Fibroblast of villous mesenchyme (primary cell): Measurements from ENCODE around the gene COG6. TPM values are rescaled to one million over a fixed set of nuclear protein-coding genes. Genes with fewer than 3 reads are reported as not detected.

Experiments
- DNase-seq: peaks from one replicate; pipeline ENCODE4 v3.0.0-alpha.2; 2010; ENCODE audit warnings: low read depth
- H3K4me3 ChIP-seq: 2 replicates; pipeline ENCODE4 v1.5.1; 2011; ENCODE audit warnings: low read depth, mild to moderate bottlenecking, low read length
- CTCF ChIP-seq: IDR thresholded peaks from 2 replicates; pipeline ENCODE4 v1.5.1; 2012; ENCODE audit warnings: low read depth, mild to moderate bottlenecking, low read length; ENCODE audit not compliant: insufficient read depth
- total RNA-seq: library from RNA; depleted of rRNA; stranded (reverse); fragments of >200 nt; gene quantifications from 2 replicates; pipeline ENCODE4 v1.2.3, GENCODE V29; 2012

The COG6 gene
- total RNA-seq, 1 donor, result 67.4 TPM

GRCh38 chr13:39655041-39655568 lies 357 bp upstream of the COG6 start:
- peak overlapping the region; percentile 97 for H3K4me3 ChIP-seq
- no peak for TF ChIP-seq CTCF
- no peak for DNase-seq

DNA sequence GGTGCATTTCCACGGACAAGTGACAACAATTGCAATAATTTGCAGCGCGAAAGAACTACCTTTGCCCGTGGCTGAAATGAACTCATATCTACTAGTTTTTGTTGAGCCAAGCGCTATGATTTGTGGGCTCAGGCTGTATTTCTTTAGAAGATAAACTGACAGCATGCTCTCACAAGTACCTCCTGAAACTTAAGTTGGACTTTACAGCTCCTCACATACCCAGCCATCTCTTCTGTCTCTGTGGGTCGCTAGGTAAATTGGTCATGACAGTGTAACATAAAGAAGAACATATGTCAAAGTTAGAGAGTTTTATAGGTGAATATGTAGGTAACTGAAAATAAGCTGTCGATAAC lies 839 bp downstream of the COG6 start:
- DNase-seq, result peak; percentile 16
- peak overlapping the region; percentile 97 for H3K4me3 ChIP-seq
- TF ChIP-seq CTCF, result no peak

- DNase-seq, result no peak
- no peak for TF ChIP-seq CTCF
- no peak overlapping the region for H3K4me3 ChIP-seq
Measured at GRCh38 chr13:39663508-39663907, 8.0 kb downstream of the COG6 start.

- no peak for TF ChIP-seq CTCF
- H3K4me3 ChIP-seq, result no peak overlapping the region
- no peak for DNase-seq
Measured at GRCh38 chr13:39663958-39664357, 8.5 kb downstream of the COG6 start.

GRCh38 chr13:39665763-39666162 lies 10.3 kb downstream of the COG6 start:
- H3K4me3 ChIP-seq, result no peak overlapping the region
- no peak for DNase-seq
- no peak for TF ChIP-seq CTCF

DNA sequence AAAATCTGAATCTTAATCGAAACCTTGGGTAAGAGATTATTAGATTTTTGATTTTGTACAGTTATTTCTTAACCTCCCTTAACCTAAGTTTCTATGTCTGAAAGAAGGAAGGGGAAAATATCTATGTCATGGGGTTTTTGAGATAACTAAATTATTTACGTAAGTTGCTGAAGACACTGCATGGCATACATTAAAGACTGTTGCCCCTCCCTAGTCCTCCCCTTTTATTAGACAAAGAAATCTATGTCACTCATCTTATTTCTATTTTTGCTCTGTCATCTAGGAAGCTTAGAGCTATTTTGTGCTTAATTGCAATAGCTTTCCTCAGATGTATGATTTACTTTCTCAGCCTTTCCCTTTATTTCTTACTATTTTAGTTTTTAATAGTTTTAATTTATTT lies 15.0 kb downstream of the COG6 start:
- DNase-seq, result no peak
- TF ChIP-seq CTCF, result no peak
- H3K4me3 ChIP-seq, result no peak overlapping the region
